SK-N-SH treated with all-trans-retinoic acid at 6 μM for 48 hours (cell line): ENCODE measurements around the gene HPRT1.

Experiments used
- ARNTL ChIP-seq: fragments of 450-650 bp; formaldehyde crosslinking; IDR thresholded peaks from 2 replicates; pipeline ENCODE4 v1.5.0; 2020; ENCODE audit warnings: low read depth, mild to moderate bottlenecking, moderate library complexity, borderline replicate concordance
- GLIS3 ChIP-seq: fragments of 250-450 bp; sonication (Bioruptor Pico); IDR thresholded peaks from 2 replicates; pipeline ENCODE4 v1.5.0; 2020; ENCODE audit warnings: mild to moderate bottlenecking, moderate library complexity
- SNAI2 ChIP-seq: fragments of 250-450 bp; sonication (Bioruptor Pico); IDR thresholded peaks from 2 replicates; pipeline ENCODE4 v1.5.0; 2020; ENCODE audit warnings: mild to moderate bottlenecking, moderate library complexity
- TOX ChIP-seq: fragments of 250-450 bp; sonication (Bioruptor Pico); IDR thresholded peaks from 2 replicates; pipeline ENCODE4 v1.8.0; 2021; ENCODE audit warnings: mild to moderate bottlenecking, moderate library complexity, borderline replicate concordance
- ZFP3 ChIP-seq: fragments of 250-450 bp; sonication (Bioruptor Pico); IDR thresholded peaks from 2 replicates; pipeline ENCODE4 v1.5.0; 2020; ENCODE audit warnings: mild to moderate bottlenecking, moderate library complexity

GRCh38 chrX:134460005-134460861 lies at the start of gene HPRT1:
- TF ChIP-seq SNAI2 (CRISPR knock-in tag), result no peak
- no peak for TF ChIP-seq ARNTL (CRISPR knock-in tag)
- no peak for TF ChIP-seq ZFP3
- no peak for TF ChIP-seq TOX (CRISPR knock-in tag)
- no peak for TF ChIP-seq GLIS3 (CRISPR knock-in tag)
